Uterus (tissue), 4 donors: ENCODE data around the gene PRM2. TPM values are rescaled to one million over a fixed set of nuclear protein-coding genes. Genes with fewer than 3 reads are reported as not detected.

Experiments used
- DNase-seq, 2 donors: peaks; one replicate each; pipeline ENCODE4 v3.0.0-alpha.2; 2019 to 2020
- H3K27ac ChIP-seq, 2 donors: fragments of 200-600 bp; sonication (generic); 1 replicate in 1 of 2; 2 replicates in 1 of 2; pipeline ENCODE4 v1.5.1; 2016 to 2018
- H3K27me3 ChIP-seq, 2 donors: fragments of 200-600 bp; sonication (generic); one replicate each; pipeline ENCODE4 v1.5.1; 2018 to 2019; ENCODE audit warnings: control low read depth in 1 of 2
- H3K36me3 ChIP-seq, 2 donors: fragments of 200-600 bp; sonication (generic); one replicate each; pipeline ENCODE4 v1.5.1; 2019; ENCODE audit warnings: control low read depth in 1 of 2
- H3K4me1 ChIP-seq, 2 donors: fragments of 200-600 bp; sonication (generic); one replicate each; pipeline ENCODE4 v1.5.1; 2018 to 2019; ENCODE audit warnings: control low read depth in 1 of 2
- H3K4me3 ChIP-seq, 2 donors: fragments of 200-600 bp; sonication (generic); 1 replicate in 1 of 2; 2 replicates in 1 of 2; pipeline ENCODE4 v1.5.1; 2018 to 2019; ENCODE audit warnings: mild to moderate bottlenecking in 1 of 2
- H3K9me3 ChIP-seq, 2 donors: fragments of 200-600 bp; sonication (generic); one replicate each; pipeline ENCODE4 v1.5.1; 2019; ENCODE audit warnings: control low read depth in 1 of 2
- POLR2A ChIP-seq, 2 donors: fragments of 450-650 bp; IDR thresholded peaks; one replicate each; pipeline ENCODE4 v1.6.1; 2016; ENCODE audit warnings: antibody characterized with exemption in 2 of 2, mild to moderate bottlenecking in 1 of 2, moderate library complexity in 1 of 2
- intact Hi-C: fragments of 100-400 bp; cut with DNase I; formaldehyde crosslinking; loops from one replicate; pipeline ENCODE4 v1.15.1; 2023; ENCODE audit warnings: low total_unique reads
- total RNA-seq, 4 donors: library from RNA; depleted of rRNA in 3 of 4; stranded (reverse); fragments of >200 nt in 3 of 4; gene quantifications; one replicate each; pipeline versions ENCODE4 v1.1.0 to v1.2.4, GENCODE V29; 2014 to 2023
- TF ChIP-seq, protein P1 (sequence below), 4 experiments: fragments of 200-600 bp in 2 of 4; fragments of 450-650 bp in 2 of 4; sonication (generic) in 2 of 4; IDR thresholded peaks; one replicate each; pipeline ENCODE4 v1.5.1; 2016 to 2019; ENCODE audit warnings: antibody characterized with exemption in 4 of 4, mild to moderate bottlenecking in 2 of 4, moderate library complexity in 1 of 4
- donor health status: DM: yes; HTN: yes; CAD: no.

PRM2 gene
- total RNA-seq, 4 donors from 2014 or later, result not detected

DNA sequence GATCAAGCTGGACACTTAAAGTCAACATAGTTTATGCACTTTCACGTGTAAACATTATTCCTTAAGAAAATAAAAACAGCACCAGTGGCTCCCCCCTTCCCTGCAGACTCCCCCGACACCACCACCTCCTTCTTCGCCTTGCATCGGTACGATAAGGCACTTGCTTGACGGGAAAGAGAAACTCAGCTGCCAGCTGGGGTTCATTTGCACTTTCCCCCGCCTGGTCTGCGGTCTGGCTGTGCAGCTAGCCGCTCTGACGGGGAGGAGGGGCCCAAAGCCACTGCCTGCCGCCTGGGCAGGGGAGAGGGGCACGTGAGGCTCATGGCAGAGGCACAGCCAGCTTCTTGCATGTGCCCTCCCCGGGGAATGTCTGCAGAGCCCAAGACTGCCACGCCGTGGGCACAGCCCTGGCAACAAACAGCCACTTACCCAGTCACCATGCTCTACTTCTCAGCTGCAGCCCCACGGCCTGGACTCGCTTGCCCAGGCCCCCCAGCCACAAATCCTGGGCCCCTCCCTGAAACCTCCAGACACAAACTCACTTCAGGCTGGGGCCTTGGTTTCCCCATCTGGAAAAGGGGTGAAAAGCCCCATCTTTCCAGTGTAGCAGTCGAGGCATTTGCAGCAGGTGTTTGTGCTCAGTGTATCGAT lies 21.3 kb upstream of the PRM2 start:
- peaks cover 0 to 9% of the 10 kb centered on the region in 2 donors for H3K4me1 ChIP-seq
- intact Hi-C loops, result no loop called here
- H3K27me3 ChIP-seq, result no peaks in the 10 kb centered on the region
- TF ChIP-seq POLR2A (IDR thresholded peaks at IDR 0.05), result peak in 1 of 2 donors; percentile 11
- TF ChIP-seq, protein P1, sequence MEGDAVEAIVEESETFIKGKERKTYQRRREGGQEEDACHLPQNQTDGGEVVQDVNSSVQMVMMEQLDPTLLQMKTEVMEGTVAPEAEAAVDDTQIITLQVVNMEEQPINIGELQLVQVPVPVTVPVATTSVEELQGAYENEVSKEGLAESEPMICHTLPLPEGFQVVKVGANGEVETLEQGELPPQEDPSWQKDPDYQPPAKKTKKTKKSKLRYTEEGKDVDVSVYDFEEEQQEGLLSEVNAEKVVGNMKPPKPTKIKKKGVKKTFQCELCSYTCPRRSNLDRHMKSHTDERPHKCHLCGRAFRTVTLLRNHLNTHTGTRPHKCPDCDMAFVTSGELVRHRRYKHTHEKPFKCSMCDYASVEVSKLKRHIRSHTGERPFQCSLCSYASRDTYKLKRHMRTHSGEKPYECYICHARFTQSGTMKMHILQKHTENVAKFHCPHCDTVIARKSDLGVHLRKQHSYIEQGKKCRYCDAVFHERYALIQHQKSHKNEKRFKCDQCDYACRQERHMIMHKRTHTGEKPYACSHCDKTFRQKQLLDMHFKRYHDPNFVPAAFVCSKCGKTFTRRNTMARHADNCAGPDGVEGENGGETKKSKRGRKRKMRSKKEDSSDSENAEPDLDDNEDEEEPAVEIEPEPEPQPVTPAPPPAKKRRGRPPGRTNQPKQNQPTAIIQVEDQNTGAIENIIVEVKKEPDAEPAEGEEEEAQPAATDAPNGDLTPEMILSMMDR (IDR thresholded peaks at IDR 0.05), result no peak
- H3K9me3 ChIP-seq, result no peaks in the 10 kb centered on the region
- H3K36me3 ChIP-seq, result no peaks in the 10 kb centered on the region
- peak; percentile 46 to 58 for DNase-seq
- peak overlapping the region in 1 of 2 donors; percentile 18 for H3K4me3 ChIP-seq
- H3K27ac ChIP-seq, result peak overlapping the region; percentile 48 to 59

DNA sequence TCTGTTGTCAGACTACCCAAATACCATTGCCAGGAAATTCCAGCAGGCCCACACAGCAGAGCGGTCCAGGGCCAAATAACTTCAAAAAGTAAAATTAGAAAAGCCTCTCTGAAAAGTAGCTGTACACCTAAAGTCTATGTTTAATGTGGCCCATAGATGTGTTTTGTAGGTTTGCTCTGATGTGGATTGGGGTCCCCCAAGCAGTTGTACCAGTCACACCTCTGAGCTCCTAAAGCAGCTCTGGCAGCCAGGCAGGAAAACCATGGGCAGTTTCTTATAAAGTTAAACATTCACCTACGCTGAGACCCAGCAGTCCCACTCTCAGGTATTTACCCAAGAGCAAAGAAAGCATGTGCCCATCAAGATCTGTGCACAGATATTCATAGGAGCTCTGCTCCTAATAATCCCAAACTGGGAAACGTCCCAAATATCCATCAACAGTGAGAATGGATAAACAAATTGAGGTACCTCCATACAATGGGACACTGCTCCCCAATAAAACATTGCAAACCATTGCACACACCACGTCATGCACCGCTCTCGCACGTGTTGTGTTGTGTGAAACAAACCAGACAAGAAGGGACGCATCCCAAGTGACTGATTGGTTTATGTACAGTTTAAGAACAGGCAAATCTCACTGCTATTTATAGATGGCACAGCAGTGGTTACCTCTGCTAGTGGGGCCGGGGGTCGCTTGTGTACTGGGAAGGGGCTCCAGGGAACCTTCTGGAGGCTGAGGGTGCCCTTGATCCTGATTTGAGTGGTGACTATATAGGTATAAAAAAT lies 20.6 kb upstream of the PRM2 start:
- H3K9me3 ChIP-seq, result no peaks in the 10 kb centered on the region
- H3K4me3 ChIP-seq, result peak overlapping the region in 1 of 2 donors; percentile 18
- intact Hi-C loops, result no loop called here
- TF ChIP-seq, protein P1 (IDR thresholded peaks at IDR 0.05), result no peak
- peak overlapping the region; percentile 48 to 59 for H3K27ac ChIP-seq
- no peaks in the 10 kb centered on the region for H3K27me3 ChIP-seq
- peak in 1 of 2 donors; percentile 51 for DNase-seq
- H3K36me3 ChIP-seq, result no peaks in the 10 kb centered on the region
- peaks cover 0 to 9% of the 10 kb centered on the region in 2 donors for H3K4me1 ChIP-seq

DNA sequence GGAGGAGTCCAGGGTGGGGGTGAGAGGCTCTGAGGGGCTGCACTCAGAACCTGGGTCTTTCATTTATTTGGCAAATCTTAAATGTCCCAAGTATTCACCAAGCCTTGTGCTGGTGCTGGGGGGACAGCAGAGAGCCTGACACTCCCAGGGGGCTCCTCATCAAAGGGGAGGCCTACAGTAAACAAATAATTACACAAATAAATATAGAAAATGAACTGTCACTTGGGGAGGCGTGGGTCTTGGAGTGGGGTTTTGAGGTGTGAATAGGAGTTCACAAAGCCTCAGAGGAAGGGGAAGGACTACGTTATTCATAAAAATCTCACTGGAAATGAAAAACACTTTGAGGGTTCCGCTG lies 20.0 kb upstream of the PRM2 start:
- intact Hi-C loops, result no loop called here
- no peaks in the 10 kb centered on the region for H3K9me3 ChIP-seq
- TF ChIP-seq, protein P1 (IDR thresholded peaks at IDR 0.05), result no peak
- no peak for TF ChIP-seq POLR2A (IDR thresholded peaks at IDR 0.05)
- no peaks in the 10 kb centered on the region for H3K36me3 ChIP-seq
- H3K4me1 ChIP-seq, result peaks cover 0 to 9% of the 10 kb centered on the region in 2 donors
- H3K4me3 ChIP-seq, result no peak overlapping the region
- peak overlapping the region in 1 of 2 donors; percentile 59 for H3K27ac ChIP-seq
- DNase-seq, result no peak
- no peaks in the 10 kb centered on the region for H3K27me3 ChIP-seq

DNA sequence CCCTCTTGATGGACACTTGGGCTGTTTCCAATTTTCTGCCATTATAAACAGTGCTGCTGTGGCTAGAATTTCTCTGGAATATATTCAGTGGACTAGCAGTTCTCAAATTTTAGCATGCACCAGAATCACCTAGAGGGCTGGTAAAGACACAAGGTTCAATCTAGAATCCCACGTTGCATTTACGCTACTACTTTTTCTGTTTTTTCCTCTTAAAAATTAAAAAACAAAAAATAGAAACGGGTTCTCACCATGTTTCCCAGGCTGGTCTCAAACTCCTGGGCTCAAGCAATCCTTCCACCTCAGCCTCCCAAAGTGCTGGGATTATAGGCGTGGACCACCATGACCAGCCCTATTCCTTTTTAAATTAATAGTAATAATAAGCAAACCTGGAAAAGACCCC lies 19.4 kb upstream of the PRM2 start:
- no peak overlapping the region for H3K27ac ChIP-seq
- intact Hi-C loops, result no loop called here
- no peak overlapping the region for H3K4me3 ChIP-seq
- TF ChIP-seq, protein P1 (IDR thresholded peaks at IDR 0.05), result no peak
- no peak for TF ChIP-seq POLR2A (IDR thresholded peaks at IDR 0.05)
- H3K4me1 ChIP-seq, result peaks cover 0 to 9% of the 10 kb centered on the region in 2 donors
- no peaks in the 10 kb centered on the region for H3K36me3 ChIP-seq
- no peaks in the 10 kb centered on the region for H3K9me3 ChIP-seq
- DNase-seq, result no peak
- H3K27me3 ChIP-seq, result no peaks in the 10 kb centered on the region

DNA sequence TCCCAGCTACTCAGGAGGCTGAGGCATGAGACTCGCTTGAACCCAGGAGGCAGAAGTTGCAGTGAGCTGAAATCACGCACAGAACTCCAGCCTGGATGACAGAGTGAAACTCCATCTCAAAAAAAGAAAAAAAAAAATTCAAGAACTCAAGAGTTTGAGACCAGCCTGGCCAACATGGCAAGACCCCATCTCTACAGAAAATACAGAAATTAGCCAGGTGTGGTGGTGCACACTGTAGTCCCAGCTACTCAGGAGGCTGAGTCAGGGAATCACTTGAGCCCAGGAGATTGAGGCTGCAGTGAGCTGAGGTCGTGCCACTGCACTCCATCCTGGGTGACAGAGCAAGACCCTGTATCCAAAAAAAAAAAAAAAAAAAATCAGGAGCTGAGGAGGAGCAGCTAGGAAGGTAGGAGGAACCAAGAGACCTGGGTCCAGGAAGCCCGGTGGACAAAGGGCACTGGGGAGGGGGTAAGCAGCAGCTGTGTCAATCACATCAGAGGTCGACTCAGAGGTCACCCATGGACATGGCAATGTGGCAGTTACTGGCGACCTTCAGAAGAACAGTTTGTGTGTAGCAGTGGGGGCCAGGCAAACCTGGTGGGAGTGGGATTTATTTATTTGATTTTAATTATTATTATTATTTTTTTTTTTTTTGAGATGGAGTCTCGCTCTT lies 15.9 kb upstream of the PRM2 start:
- TF ChIP-seq, protein P1 (IDR thresholded peaks at IDR 0.05), result no peak
- no peak for TF ChIP-seq POLR2A (IDR thresholded peaks at IDR 0.05)
- Histone ChIP-seq H3K27ac (no peak overlapping the region), H3K4me3 (no peak overlapping the region), H3K36me3 (no peaks in the 10 kb centered on the region), H3K27me3 (no peaks in the 10 kb centered on the region), H3K9me3 (no peaks in the 10 kb centered on the region), H3K4me1 (no peaks in the 10 kb centered on the region)
- intact Hi-C loops, result no loop called here
- no peak for DNase-seq
